ENCODE data around the gene KIAA0753.

The KIAA0753 gene

DNA sequence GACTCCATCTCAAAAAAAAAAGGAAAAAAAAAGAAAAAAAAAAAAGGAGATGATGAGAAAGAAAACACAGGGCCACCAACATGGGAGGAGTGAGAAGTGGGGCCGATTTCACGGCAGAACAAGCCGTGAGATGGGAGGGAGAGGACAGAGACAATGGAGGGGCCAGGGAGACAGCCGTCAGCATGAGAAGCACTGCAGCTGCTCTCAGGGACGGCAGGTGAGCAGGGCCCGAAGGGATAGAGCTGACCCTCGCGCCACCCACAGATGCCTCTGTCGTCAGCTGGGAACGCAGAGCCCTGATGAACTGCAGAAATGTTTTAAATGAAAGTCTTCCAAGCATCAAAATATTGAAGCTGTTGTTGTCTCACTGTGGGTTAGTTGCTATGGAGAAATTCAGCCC is 104.5 kb downstream of the KIAA0753 start:
- H3K27me3 ChIP-seq (replicated peaks; ENCODE audit: control insufficient read depth, insufficient read depth, low read length) = peaks cover 1% of the 10 kb centered on the region
- TF ChIP-seq, protein P1, sequence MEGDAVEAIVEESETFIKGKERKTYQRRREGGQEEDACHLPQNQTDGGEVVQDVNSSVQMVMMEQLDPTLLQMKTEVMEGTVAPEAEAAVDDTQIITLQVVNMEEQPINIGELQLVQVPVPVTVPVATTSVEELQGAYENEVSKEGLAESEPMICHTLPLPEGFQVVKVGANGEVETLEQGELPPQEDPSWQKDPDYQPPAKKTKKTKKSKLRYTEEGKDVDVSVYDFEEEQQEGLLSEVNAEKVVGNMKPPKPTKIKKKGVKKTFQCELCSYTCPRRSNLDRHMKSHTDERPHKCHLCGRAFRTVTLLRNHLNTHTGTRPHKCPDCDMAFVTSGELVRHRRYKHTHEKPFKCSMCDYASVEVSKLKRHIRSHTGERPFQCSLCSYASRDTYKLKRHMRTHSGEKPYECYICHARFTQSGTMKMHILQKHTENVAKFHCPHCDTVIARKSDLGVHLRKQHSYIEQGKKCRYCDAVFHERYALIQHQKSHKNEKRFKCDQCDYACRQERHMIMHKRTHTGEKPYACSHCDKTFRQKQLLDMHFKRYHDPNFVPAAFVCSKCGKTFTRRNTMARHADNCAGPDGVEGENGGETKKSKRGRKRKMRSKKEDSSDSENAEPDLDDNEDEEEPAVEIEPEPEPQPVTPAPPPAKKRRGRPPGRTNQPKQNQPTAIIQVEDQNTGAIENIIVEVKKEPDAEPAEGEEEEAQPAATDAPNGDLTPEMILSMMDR (IDR thresholded peaks at IDR 0.05; ENCODE audit: insufficient read depth, low read length, poor library complexity, severe bottlenecking) = no peak
- H3K4me3 ChIP-seq (replicated peaks; ENCODE audit: low read depth, low read length) = no peak overlapping the region
- no peaks in the 10 kb centered on the region for H3K36me3 ChIP-seq (ENCODE audit: control insufficient read depth, insufficient read depth, low read length)
- DNase-seq (ENCODE audit: extremely low read depth, insufficient read length) = no peak

DNA sequence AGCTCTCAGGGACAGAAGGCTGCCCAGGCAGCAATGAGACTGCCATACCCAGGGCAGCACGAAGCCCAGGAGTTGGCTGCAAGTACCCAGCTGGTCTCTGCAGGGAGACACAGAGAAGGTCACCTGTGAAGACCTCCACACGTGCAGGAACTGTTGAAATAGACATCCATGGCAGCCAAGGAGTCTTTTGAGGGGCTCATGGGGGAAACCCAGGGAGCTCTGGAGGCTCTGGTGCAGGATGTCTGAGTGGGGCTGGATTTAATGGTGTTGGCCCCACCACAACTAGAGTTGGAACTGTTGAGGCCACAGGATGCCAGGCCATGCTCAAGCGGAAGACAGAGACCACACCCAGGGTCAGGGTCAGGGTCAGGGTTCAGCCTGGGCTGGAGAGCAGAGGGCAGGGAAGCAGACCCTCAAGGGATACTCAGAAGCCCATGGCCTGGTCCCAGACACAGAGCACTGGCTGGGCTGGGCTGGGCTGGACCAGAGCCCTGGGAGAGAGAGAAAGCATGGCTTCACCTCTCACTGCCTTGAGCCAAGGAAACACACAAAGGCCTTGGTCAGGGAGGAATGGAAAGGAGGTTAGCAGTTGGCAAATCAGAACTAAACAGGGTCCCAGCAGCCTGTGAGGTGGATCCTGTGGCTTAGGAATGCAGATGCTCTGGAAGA is 105.5 kb downstream of the KIAA0753 start:
- Histone ChIP-seq H3K27me3 (replicated peaks; ENCODE audit: control insufficient read depth, insufficient read depth, low read length) (peaks cover 1% of the 10 kb centered on the region), H3K4me3 (replicated peaks; ENCODE audit: low read depth, low read length) (no peak overlapping the region), H3K36me3 (ENCODE audit: control insufficient read depth, insufficient read depth, low read length) (no peaks in the 10 kb centered on the region)
- no peak for DNase-seq (ENCODE audit: extremely low read depth, insufficient read length)
- TF ChIP-seq, protein P1 (IDR thresholded peaks at IDR 0.05; ENCODE audit: insufficient read depth, low read length, poor library complexity, severe bottlenecking) = no peak

DNA sequence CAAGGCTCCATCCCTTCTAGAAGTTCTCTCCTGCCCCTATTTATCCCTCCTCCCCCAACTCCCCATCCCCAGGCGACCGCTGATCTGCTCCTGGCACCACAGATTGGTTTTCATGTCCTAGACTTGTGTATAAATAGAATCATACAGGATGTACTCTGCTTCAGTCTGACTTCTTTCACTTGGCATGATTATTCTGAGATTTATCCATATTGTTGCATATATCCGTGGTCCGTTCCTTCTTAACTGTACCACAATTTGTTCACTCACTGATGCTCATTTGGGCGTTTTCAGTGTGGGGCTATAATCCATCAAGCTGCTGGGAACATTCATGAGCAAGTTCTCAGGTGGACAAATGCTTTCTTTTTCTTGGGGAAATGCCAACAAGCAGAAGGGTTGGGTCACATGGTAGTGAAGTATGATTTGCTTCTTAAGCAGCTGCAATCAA is 108.0 kb downstream of the KIAA0753 start:
- TF ChIP-seq, protein P1 (IDR thresholded peaks at IDR 0.05; ENCODE audit: insufficient read depth, low read length, poor library complexity, severe bottlenecking) = no peak
- H3K27me3 ChIP-seq (replicated peaks; ENCODE audit: control insufficient read depth, insufficient read depth, low read length) = peaks cover 1% of the 10 kb centered on the region

DNA sequence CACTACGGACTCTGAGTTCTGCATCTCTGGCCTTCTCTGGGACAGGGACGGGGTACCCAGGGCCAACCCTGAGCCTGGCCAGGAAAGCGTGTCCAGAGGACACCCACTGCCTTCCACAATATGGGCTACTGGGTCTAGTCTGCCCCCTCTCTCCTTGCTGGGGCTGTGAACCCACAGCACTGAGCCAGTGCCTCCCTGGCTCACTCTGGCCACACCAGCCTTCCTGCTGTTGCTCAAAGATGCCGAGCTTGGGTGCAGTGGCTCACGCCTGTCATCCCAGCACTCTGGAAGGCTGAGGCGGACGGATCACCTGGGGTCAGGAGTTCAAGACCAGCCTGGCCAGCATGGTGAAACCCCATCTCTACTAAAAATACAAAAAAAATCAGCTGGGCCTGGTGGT is 108.9 kb downstream of the KIAA0753 start:
- Histone ChIP-seq H3K27me3 (replicated peaks; ENCODE audit: control insufficient read depth, insufficient read depth, low read length) (no peaks in the 10 kb centered on the region), H3K4me3 (replicated peaks; ENCODE audit: low read depth, low read length) (no peak overlapping the region), H3K36me3 (ENCODE audit: control insufficient read depth, insufficient read depth, low read length) (no peaks in the 10 kb centered on the region)
- TF ChIP-seq, protein P1 (IDR thresholded peaks at IDR 0.05; ENCODE audit: insufficient read depth, low read length, poor library complexity, severe bottlenecking) = no peak
- DNase-seq (ENCODE audit: extremely low read depth, insufficient read length) = no peak

More for the DNA sequence above, 108.0 kb downstream of the KIAA0753 start:
- no peak for DNase-seq (ENCODE audit: extremely low read depth, insufficient read length)
- Histone ChIP-seq H3K36me3 (ENCODE audit: control insufficient read depth, insufficient read depth, low read length) (no peaks in the 10 kb centered on the region), H3K4me3 (replicated peaks; ENCODE audit: low read depth, low read length) (no peak overlapping the region)

DNA sequence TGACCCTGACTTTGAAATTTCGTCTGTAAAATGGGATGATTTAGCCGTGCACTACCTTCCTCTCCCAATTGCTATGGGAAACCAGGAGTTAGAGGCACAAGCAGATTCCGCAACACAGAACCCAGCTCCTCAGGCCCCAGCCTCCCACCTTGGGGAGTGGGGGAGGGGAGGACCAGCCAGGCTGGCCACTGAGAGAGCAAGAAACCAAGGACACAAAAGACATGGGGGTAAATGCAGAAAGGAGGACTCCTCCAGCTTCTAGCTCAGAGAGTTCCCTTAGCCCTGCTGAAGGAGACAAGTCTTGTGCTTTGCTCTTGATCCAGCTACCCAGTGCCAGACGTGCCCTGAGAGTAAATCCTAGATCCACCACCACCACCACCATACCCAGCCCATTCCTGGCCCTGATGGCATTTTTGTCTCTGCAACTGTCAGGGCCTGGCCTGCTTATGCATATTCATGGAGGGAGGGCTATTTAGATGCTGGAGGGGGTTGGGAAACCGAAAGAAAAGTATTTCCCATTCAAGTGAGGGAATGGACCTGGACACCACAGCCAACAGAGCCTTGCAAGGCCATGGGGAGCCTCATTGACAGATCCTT is 110.1 kb downstream of the KIAA0753 start:
- no peaks in the 10 kb centered on the region; the same call in 1 of the 2 replicates for H3K27me3 ChIP-seq (replicated peaks; ENCODE audit: control insufficient read depth, insufficient read depth, low read length)
- H3K36me3 ChIP-seq (ENCODE audit: control insufficient read depth, insufficient read depth, low read length) = no peaks in the 10 kb centered on the region
- TF ChIP-seq, protein P1 (IDR thresholded peaks at IDR 0.05; ENCODE audit: insufficient read depth, low read length, poor library complexity, severe bottlenecking) = no peak
- no peak overlapping the region for H3K4me3 ChIP-seq (replicated peaks; ENCODE audit: low read depth, low read length)
- DNase-seq (ENCODE audit: extremely low read depth, insufficient read length) = no peak

Data from GM06990 (cell line).